H1 (cell line): ENCODE data around the gene HDAC7. TPM values are rescaled to one million over a fixed set of nuclear protein-coding genes. Genes with fewer than 3 reads are reported as not detected.
A peak's percentile ranks its signal among the peaks of the same experiment; 100 is the strongest.

Experiments
- CTCF ChIA-PET: fragments of 300-600 bp; sonication (Branson Sonifier 250); formaldehyde crosslinking; loops from one replicate; lab custom pipeline; 2021; ENCODE audit not compliant: partially characterized antibody; lab: Charles Lee
- POLR2A ChIA-PET: fragments of 300-600 bp; sonication (Branson Sonifier 250); formaldehyde crosslinking; loops from one replicate; lab custom pipeline; 2021; ENCODE audit warnings: inconsistent platforms; ENCODE audit not compliant: partially characterized antibody; lab: Charles Lee
- DNase-seq, 2 experiments: peaks; one replicate each; pipeline versions ENCODE4 v3.0.0 to v3.0.0-alpha.2; 2010 to 2022; ENCODE audit warnings: low spot score in 2 of 2, low read depth in 1 of 2, mixed read lengths in 1 of 2
- FAIRE-seq: peaks from 2 replicates; lab custom pipeline; 2011; peaks lifted over from hg19 to GRCh38; lab: Jason Lieb, UNC
- H2AFZ ChIP-seq: 2 replicates; pipeline ENCODE4 v1.8.1; 2012; ENCODE audit warnings: low read length, inconsistent platforms
- H2AK5ac ChIP-seq: 2 replicates; pipeline ENCODE4 v1.6.1; 2013; ENCODE audit warnings: low read depth, low read length
- H2BK120ac ChIP-seq: replicated peaks from 2 replicates; pipeline ENCODE3; 2013; ENCODE audit warnings: low read depth, low read length, inconsistent platforms
- H2BK12ac ChIP-seq: 2 replicates; pipeline ENCODE4 v1.6.1; 2013; ENCODE audit warnings: low read depth, low read length
- H2BK15ac ChIP-seq: 2 replicates; pipeline ENCODE4 v1.6.1; 2013; ENCODE audit warnings: low read length
- H2BK20ac ChIP-seq: 2 replicates; pipeline ENCODE4 v1.6.1; 2013; ENCODE audit warnings: low read length
- H2BK5ac ChIP-seq: 2 replicates; pipeline ENCODE4 v1.6.1; 2013; ENCODE audit warnings: low read depth, low read length
- H3K14ac ChIP-seq: 2 replicates; pipeline ENCODE4 v1.6.1; 2013; ENCODE audit warnings: inconsistent platforms; ENCODE audit not compliant: insufficient read length
- H3K18ac ChIP-seq: 2 replicates; pipeline ENCODE4 v1.6.1; 2013; ENCODE audit warnings: low read length; ENCODE audit errors: extremely low read depth
- H3K23ac ChIP-seq: 2 replicates; pipeline ENCODE4 v1.6.1; 2013; ENCODE audit warnings: inconsistent platforms; ENCODE audit not compliant: insufficient read length
- H3K23me2 ChIP-seq: 2 replicates; pipeline ENCODE4 v1.6.1; 2013; ENCODE audit warnings: low read depth, low read length
- H3K27ac ChIP-seq: 2 replicates; pipeline ENCODE4 v1.6.1; 2011; ENCODE audit warnings: low read depth, low read length, inconsistent platforms
- H3K27me3 ChIP-seq, 4 experiments: replicated peaks in 1 of 4; 1 replicate in 1 of 4; 2 replicates in 3 of 4; pipeline versions ENCODE4 v1.6.1 to v1.8.1; 2011 to 2013; ENCODE audit warnings: low read length in 3 of 4, mild to moderate bottlenecking in 3 of 4, inconsistent platforms in 2 of 4, mixed read lengths in 2 of 4, moderate library complexity in 1 of 4; ENCODE audit not compliant: control insufficient read depth in 3 of 4, insufficient read depth in 3 of 4; ENCODE audit errors: extremely low read depth in 1 of 4
- H3K36me3 ChIP-seq, 4 experiments: 2 replicates each; pipeline versions ENCODE4 v1.6.1 to v1.8.1; 2011 to 2013; ENCODE audit warnings: mild to moderate bottlenecking in 4 of 4, low read length in 3 of 4, moderate library complexity in 2 of 4, control low read depth in 1 of 4, inconsistent platforms in 1 of 4; ENCODE audit not compliant: insufficient read depth in 4 of 4, control insufficient read depth in 2 of 4
- H3K4ac ChIP-seq: replicated peaks from 2 replicates; pipeline ENCODE3; 2013; ENCODE audit warnings: low read length, low read depth, mixed read lengths, inconsistent platforms; ENCODE audit not compliant: insufficient read length
- H3K4me1 ChIP-seq, 4 experiments: replicated peaks in 1 of 4; 1 replicate in 1 of 4; 2 replicates in 3 of 4; pipeline versions ENCODE4 v1.6.1 to v1.8.1; 2011 to 2013; ENCODE audit warnings: low read length in 3 of 4, inconsistent platforms in 2 of 4, mixed read lengths in 1 of 4; ENCODE audit not compliant: insufficient read depth in 4 of 4, control insufficient read depth in 3 of 4
- H3K4me2 ChIP-seq, 2 experiments: 2 replicates each; pipeline versions ENCODE4 v1.6.1 to v1.8.1; 2011 to 2013; ENCODE audit warnings: low read depth in 2 of 2, low read length in 2 of 2, control low read depth in 1 of 2, inconsistent platforms in 1 of 2, mild to moderate bottlenecking in 1 of 2; ENCODE audit not compliant: insufficient read depth in 1 of 2
- H3K4me3 ChIP-seq, 4 experiments: fragments of 200-600, 300-600 bp in 1 of 4; sonication (generic), shearing (Covaris generic), sonication (Bioruptor Twin) in 1 of 4; 2 replicates each; pipeline versions ENCODE4 v1.5.1 to v1.8.1; 2011 to 2016; ENCODE audit warnings: low read length in 4 of 4, low read depth in 3 of 4, control low read depth in 2 of 4, inconsistent platforms in 2 of 4, mild to moderate bottlenecking in 2 of 4, mixed read lengths in 1 of 4, moderate library complexity in 1 of 4; ENCODE audit not compliant: insufficient read depth in 2 of 4; ENCODE audit errors: extremely low read depth in 1 of 4
- H3K56ac ChIP-seq: replicated peaks from 2 replicates; pipeline ENCODE3; 2013; ENCODE audit warnings: low read depth, mild to moderate bottlenecking, mixed read lengths, low read length, inconsistent platforms; ENCODE audit not compliant: insufficient read length
- H3K79me1 ChIP-seq: 2 replicates; pipeline ENCODE4 v1.6.1; 2013; ENCODE audit warnings: low read depth, low read length, control low read depth
- H3K79me2 ChIP-seq, 2 experiments: 2 replicates each; pipeline versions ENCODE4 v1.6.1 to v1.8.1; 2012 to 2013; ENCODE audit warnings: low read length in 2 of 2, mild to moderate bottlenecking in 2 of 2, inconsistent platforms in 1 of 2; ENCODE audit not compliant: insufficient read depth in 2 of 2, control insufficient read depth in 1 of 2
- H3K9ac ChIP-seq, 4 experiments: replicated peaks in 1 of 4; 1 replicate in 1 of 4; 2 replicates in 3 of 4; pipeline versions ENCODE4 v1.6.1 to v1.8.1; 2011 to 2013; ENCODE audit warnings: low read depth in 3 of 4, low read length in 3 of 4, control low read depth in 2 of 4, mild to moderate bottlenecking in 2 of 4, moderate library complexity in 2 of 4, inconsistent platforms in 1 of 4; ENCODE audit errors: extremely low read depth in 1 of 4
- H3K9me3 ChIP-seq, 2 experiments: 2 replicates each; pipeline versions ENCODE4 v1.6.1 to v1.8.1; 2012 to 2013; ENCODE audit warnings: mild to moderate bottlenecking in 2 of 2, moderate library complexity in 2 of 2, control low read depth in 1 of 2, inconsistent platforms in 1 of 2, low read depth in 1 of 2, low read length in 1 of 2, mixed read lengths in 1 of 2; ENCODE audit not compliant: insufficient read depth in 2 of 2
- H4K20me1 ChIP-seq, 2 experiments: replicated peaks in 1 of 2; 2 replicates each; pipeline versions ENCODE3 to v1.8.1; 2011 to 2013; ENCODE audit warnings: inconsistent platforms in 2 of 2, low read length in 2 of 2, mild to moderate bottlenecking in 1 of 2; ENCODE audit not compliant: insufficient read depth in 2 of 2, control insufficient read depth in 1 of 2
- H4K5ac ChIP-seq: 2 replicates; pipeline ENCODE4 v1.6.1; 2013; ENCODE audit warnings: low read length, low read depth, mixed read lengths, inconsistent platforms; ENCODE audit not compliant: insufficient read length
- H4K8ac ChIP-seq: 2 replicates; pipeline ENCODE4 v1.8.0; 2013; ENCODE audit warnings: mild to moderate bottlenecking, moderate library complexity, low read length, inconsistent platforms; ENCODE audit not compliant: insufficient read depth; ENCODE audit errors: extremely low read depth
- H4K91ac ChIP-seq: replicated peaks from 2 replicates; pipeline ENCODE3; 2013; ENCODE audit warnings: low read length, mixed read lengths, inconsistent platforms; ENCODE audit not compliant: insufficient read length
- CTBP2 ChIP-seq: IDR thresholded peaks from 2 replicates; pipeline ENCODE4 v1.7.0; 2011; ENCODE audit warnings: borderline replicate concordance, mild to moderate bottlenecking, moderate library complexity, mixed read lengths, low read length; ENCODE audit not compliant: insufficient read depth, insufficient read length
- POU5F1 ChIP-seq: IDR thresholded peaks from 2 replicates; pipeline ENCODE4 v1.6.1; 2011; ENCODE audit warnings: low read depth, mild to moderate bottlenecking, low read length, moderate library complexity
- RFX5 ChIP-seq: IDR thresholded peaks from 2 replicates; pipeline ENCODE4 v1.6.1; 2011; ENCODE audit warnings: low read depth, low read length, improper control_type of control experiment, borderline replicate concordance
- RNF2 ChIP-seq: fragments of 200-900, 300-1000 bp; sonication (generic); IDR thresholded peaks from 2 replicates; pipeline ENCODE4 v1.7.1; 2016; ENCODE audit warnings: borderline replicate concordance, low read depth, mild to moderate bottlenecking, antibody characterized with exemption, low read length; ENCODE audit not compliant: poor library complexity, severe bottlenecking; ENCODE audit errors: missing control alignments
- SIN3A ChIP-seq, 2 experiments: IDR thresholded peaks in 1 of 2; conservative IDR thresholded peaks in 1 of 2; 2 replicates each; pipeline ENCODE4 v1.6.1; 2011 to 2012; ENCODE audit warnings: low read length in 2 of 2, improper control_type of control experiment in 1 of 2, low read depth in 1 of 2, mild to moderate bottlenecking in 1 of 2
- SIRT6 ChIP-seq: IDR thresholded peaks from one replicate; pipeline ENCODE4 v1.7.1; 2012; ENCODE audit warnings: low read length, inconsistent platforms
- SUZ12 ChIP-seq: fragments of 200-600 bp; sonication (generic); IDR thresholded peaks from 2 replicates; pipeline ENCODE4 v1.6.1; 2012; ENCODE audit warnings: mild to moderate bottlenecking, inconsistent platforms, low read length, moderate library complexity, mixed read lengths
- WGBS, 2 experiments: shearing (Covaris generic) in 1 of 2; methylation state at CpG; one replicate each; pipeline versions ENCODE4 v1.1.6 to v1.1.7; 2013 to 2015; ENCODE audit warnings: low lambda C conversion rate in 2 of 2, mixed read lengths in 2 of 2, inconsistent platforms in 1 of 2, low coverage in 1 of 2, missing lambda C conversion rate in 1 of 2; ENCODE audit not compliant: insufficient replicate concordance in 2 of 2, insufficient coverage in 1 of 2, insufficient read length in 1 of 2; ENCODE audit errors: extremely low coverage in 1 of 2, missing lambda C conversion rate in 1 of 2; 5-methylcytosine and 5-hydroxymethylcytosine counted together
- polyA plus RNA-seq, 7 experiments: library from polyadenylated mRNA; depleted of rRNA in 3 of 7; stranded (reverse) in 5 of 7; unstranded in 2 of 7; fragments of >200 nt in 5 of 7; fragments of 200-250 nt in 2 of 7; gene quantifications; 1 replicate in 5 of 7; 2 replicates in 1 of 7; 4 replicates in 1 of 7; pipeline versions ENCODE4 v1.2.1 to v1.2.3, GENCODE V29; 2011 to 2013; ENCODE audit warnings: missing spikeins in 2 of 7, mixed read lengths in 2 of 7
- total RNA-seq: library from RNA; stranded (reverse); fragmentation: NEBNext Ultra II Directional; extraction: Animal tissue kit (Norgen Biotek cat#: 25700); gene quantifications from 2 replicates; pipeline ENCODE4 v1.2.1, GENCODE V29; 2021
- TF ChIP-seq, protein P1 (sequence below): IDR thresholded peaks from 2 replicates; pipeline ENCODE4 v1.6.1; 2012; ENCODE audit warnings: low read length, inconsistent platforms

Gene HDAC7
- total and polyA plus RNA-seq, 2 of the 8 experiments (the other 6 are each of a cell fraction or from before 2014, with no cell fraction given) = 25.5 to 84.9 TPM

DNA sequence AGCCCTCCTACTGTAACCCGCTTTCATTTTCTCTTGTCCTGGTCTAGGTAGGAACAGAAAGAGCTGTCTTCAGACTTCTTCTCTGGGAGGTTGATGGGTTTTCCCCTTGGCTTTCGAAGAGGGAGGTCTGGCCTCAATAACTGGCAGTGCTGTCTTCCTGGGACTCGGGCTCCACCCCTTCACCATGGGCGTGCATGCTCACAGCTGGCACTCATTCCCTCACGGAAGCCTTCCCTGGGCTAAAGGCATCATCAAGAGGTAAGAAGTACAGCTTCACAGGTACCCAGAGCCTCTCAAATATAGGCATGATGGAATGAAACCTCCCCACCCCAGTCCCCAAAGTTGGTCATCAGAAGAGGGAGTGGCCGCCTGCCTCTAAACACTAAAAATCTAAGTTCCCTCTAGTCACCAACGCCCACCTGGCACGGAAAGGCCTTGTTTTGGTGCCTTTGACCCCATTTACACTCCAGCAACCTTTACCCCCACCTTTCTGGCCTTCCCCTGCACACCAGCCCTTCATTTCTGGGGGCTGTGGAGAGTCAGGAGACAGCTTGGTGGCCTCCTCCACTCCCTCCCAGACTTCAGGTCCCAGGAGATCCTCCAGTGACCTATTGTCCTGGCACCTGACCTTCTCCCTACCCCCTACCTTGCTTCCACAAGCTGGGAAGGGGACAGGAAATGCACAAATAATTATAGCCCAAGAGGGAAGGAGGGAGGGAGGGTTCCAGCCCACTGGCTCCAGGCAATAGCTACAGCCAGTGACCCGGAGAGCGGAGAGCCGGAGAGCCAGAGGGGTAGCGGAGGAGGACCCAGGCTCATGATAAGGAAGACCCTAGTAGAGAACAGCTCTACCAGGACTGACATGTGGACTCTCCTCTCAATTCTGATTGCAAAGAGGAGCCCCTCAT, 63.8 kb downstream of the HDAC7 start:
- Histone ChIP-seq H4K20me1 (no peaks in the 10 kb centered on the region), H3K79me2 (no peaks in the 10 kb centered on the region), H3K27me3 (peaks cover 0 to 2% (median 0%) of the 10 kb centered on the region in 4 experiments; a peak in 2 of 7 replicates), H3K4me2 (no peak overlapping the region), H2BK15ac (no peak overlapping the region), H3K14ac (no peak overlapping the region), H3K23ac (no peak overlapping the region), H3K4me3 (no peak overlapping the region), H4K5ac (no peak overlapping the region), H3K9me3 (no peaks in the 10 kb centered on the region), H2AFZ (no peak overlapping the region), H3K9ac (no peak overlapping the region), H2BK120ac (no peak overlapping the region), H3K79me1 (no peaks in the 10 kb centered on the region), H3K18ac (no peak overlapping the region), H2BK5ac (0 out of 2 replicates have a peak overlapping the region, but pooled peaks have one; percentile 42), H3K56ac (no peak overlapping the region), H3K23me2 (peaks cover 8% of the 10 kb centered on the region; the same call in 1 of the 2 replicates), H2BK12ac (peak overlapping the region; percentile 71; the same call in 1 of the 2 replicates), H3K27ac (no peak overlapping the region), H2BK20ac (peak overlapping the region; percentile 18; the same call in 1 of the 2 replicates), H4K8ac (no peak overlapping the region), H3K4ac (no peak overlapping the region), H3K36me3 (no peaks in the 10 kb centered on the region), H4K91ac (no peak overlapping the region), H3K4me1 (peaks cover 14 to 27% (median 16%) of the 10 kb centered on the region in 4 experiments), H2AK5ac (no peak overlapping the region)
- no peak for FAIRE-seq
- 90% methylated on average over 8 of the region's 12 CpGs; no CpG with 5 or more reads in 1 of the 2 experiments for WGBS, 2 experiments
- ChIA-PET POLR2A (interaction anchor here (1.1 to 5.6 kb wide), 9 partner anchors 8 to 63 kb away, joined by 3 to 78 read pairs (median 4); partner anchors contain the start of gene SLC48A1), CTCF (interaction anchor here (0.9 to 64.6 kb wide), 10 partner anchors 7 to 87 kb away, joined by 3 to 2442 read pairs (median 16); partner anchors contain the start of genes ENDOU and SLC48A1)
- DNase-seq = no peak
- TF ChIP-seq SIN3A (conservative IDR thresholded peaks at IDR 0.05 in 1 of 2, IDR thresholded peaks at IDR 0.05 in 1 of 2; ENCODE audit: low read depth in 1 of 2, low read length in 2 of 2) = no peak
- no peak for TF ChIP-seq POU5F1
- TF ChIP-seq, protein P1, sequence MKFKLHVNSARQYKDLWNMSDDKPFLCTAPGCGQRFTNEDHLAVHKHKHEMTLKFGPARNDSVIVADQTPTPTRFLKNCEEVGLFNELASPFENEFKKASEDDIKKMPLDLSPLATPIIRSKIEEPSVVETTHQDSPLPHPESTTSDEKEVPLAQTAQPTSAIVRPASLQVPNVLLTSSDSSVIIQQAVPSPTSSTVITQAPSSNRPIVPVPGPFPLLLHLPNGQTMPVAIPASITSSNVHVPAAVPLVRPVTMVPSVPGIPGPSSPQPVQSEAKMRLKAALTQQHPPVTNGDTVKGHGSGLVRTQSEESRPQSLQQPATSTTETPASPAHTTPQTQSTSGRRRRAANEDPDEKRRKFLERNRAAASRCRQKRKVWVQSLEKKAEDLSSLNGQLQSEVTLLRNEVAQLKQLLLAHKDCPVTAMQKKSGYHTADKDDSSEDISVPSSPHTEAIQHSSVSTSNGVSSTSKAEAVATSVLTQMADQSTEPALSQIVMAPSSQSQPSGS = no peak
- TF ChIP-seq SIRT6 = no peak
- TF ChIP-seq RNF2 = no peak
- no peak for TF ChIP-seq RFX5
- TF ChIP-seq SUZ12 = no peak
- TF ChIP-seq CTBP2 = no peak
